K562 (cell line): ENCODE results near the gene GRIA3. TPM values are rescaled to one million over a fixed set of nuclear protein-coding genes. Genes with fewer than 3 reads are reported as not detected.

ENCODE experiments used
- ATAC-seq: fragments of 200-7000 bp; cut with Tn5 transposase; 3 replicates; pipeline ENCODE4 v1.9.1; 2020; ENCODE audit warnings: moderate library complexity
- BruUV-seq: library from RNA; stranded (reverse); fragments of 400-500 nt; replicated peaks from 2 replicates; lab custom pipeline; 2021; lab: Mats Ljungman, UMichigan
- CTCF ChIA-PET: fragments of 300-600 bp; formaldehyde crosslinking; extraction: SDS; loops from one replicate; lab custom pipeline; 2021; ENCODE audit warnings: low intra/inter-chr PET ratio; lab: Yijun Ruan, JAX
- POLR2A ChIA-PET: fragments of 300-600, 350-650 bp; sonication (Branson Sonifier 250); formaldehyde crosslinking; extraction: SDS; loops from one replicate; lab custom pipeline; 2021; ENCODE audit warnings: antibody characterized with exemption, inconsistent platforms; lab: Yijun Ruan, JAX
- DNase-seq, 4 experiments: peaks; one replicate each; pipeline versions ENCODE4 v3.0.0 to v3.0.0-alpha.2; 2011 to 2018; ENCODE audit warnings: low spot score in 3 of 4, mixed read lengths in 3 of 4; ENCODE audit errors: extremely low read depth in 1 of 4
- FAIRE-seq: peaks from 2 replicates; lab custom pipeline; 2011; peaks lifted over from hg19 to GRCh38; lab: Jason Lieb, UNC
- H2AFZ ChIP-seq: 2 replicates; pipeline ENCODE4 v1.6.0; 2011; ENCODE audit warnings: low read depth, low read length, control low read depth, inconsistent platforms
- H3K27ac ChIP-seq: fragments of 200-600 bp; 3 replicates; pipeline ENCODE4 v1.8.0; 2011; ENCODE audit warnings: low read depth, mild to moderate bottlenecking, control low read depth, inconsistent platforms, low read length, moderate library complexity, mixed read lengths; ENCODE audit errors: extremely low read depth
- H3K27me3 ChIP-seq, 2 experiments: fragments of 300-600 bp in 1 of 2; 2 replicates in 1 of 2; 3 replicates in 1 of 2; pipeline versions ENCODE4 v1.6.0 to v1.8.0; 2011; ENCODE audit warnings: inconsistent platforms in 2 of 2, low read length in 2 of 2, mild to moderate bottlenecking in 1 of 2, mixed read lengths in 1 of 2, moderate library complexity in 1 of 2; ENCODE audit not compliant: control insufficient read depth in 2 of 2, insufficient read depth in 2 of 2
- H3K36me3 ChIP-seq: fragments of 300-600 bp; 3 replicates; pipeline ENCODE4 v1.8.0; 2011; ENCODE audit warnings: mild to moderate bottlenecking, low read length, inconsistent platforms; ENCODE audit not compliant: control insufficient read depth, insufficient read depth
- H3K4me1 ChIP-seq, 2 experiments: fragments of 200-600 bp in 1 of 2; replicated peaks in 1 of 2; 2 replicates in 1 of 2; 3 replicates in 1 of 2; pipeline versions ENCODE4 v1.5.1 to v1.8.0; 2011; ENCODE audit warnings: inconsistent platforms in 2 of 2, low read length in 2 of 2, mild to moderate bottlenecking in 1 of 2, mixed read lengths in 1 of 2, moderate library complexity in 1 of 2; ENCODE audit not compliant: control insufficient read depth in 2 of 2, insufficient read depth in 2 of 2
- H3K4me2 ChIP-seq: 2 replicates; pipeline ENCODE4 v1.6.1; 2011; ENCODE audit warnings: low read length, control low read depth, inconsistent platforms, mixed read lengths; ENCODE audit not compliant: insufficient read depth
- H3K4me3 ChIP-seq: fragments of 200-600 bp; sonication (generic), shearing (Covaris generic); 2 replicates; pipeline ENCODE4 v1.5.1; 2016; ENCODE audit warnings: control low read depth, inconsistent platforms
- H3K79me2 ChIP-seq: fragments of 200-600 bp; 3 replicates; pipeline ENCODE4 v1.8.0; 2011; ENCODE audit warnings: low read length, inconsistent platforms; ENCODE audit not compliant: control insufficient read depth, insufficient read depth
- H3K9ac ChIP-seq, 2 experiments: 2 replicates each; pipeline versions ENCODE4 v1.6.0 to v1.6.1; 2011; ENCODE audit warnings: low read depth in 2 of 2, low read length in 2 of 2, control low read depth in 1 of 2, inconsistent platforms in 1 of 2, mild to moderate bottlenecking in 1 of 2, mixed read lengths in 1 of 2; ENCODE audit not compliant: insufficient read depth in 1 of 2
- H3K9me1 ChIP-seq: one replicate; pipeline ENCODE4 v1.6.0; 2011; ENCODE audit warnings: inconsistent platforms, mild to moderate bottlenecking, low read length, moderate library complexity; ENCODE audit not compliant: control insufficient read depth, insufficient read depth
- H3K9me3 ChIP-seq: replicated peaks from 2 replicates; pipeline ENCODE4 v1.5.1; 2011; ENCODE audit warnings: low read depth, low read length, inconsistent platforms; ENCODE audit not compliant: control insufficient read depth, insufficient read depth
- H4K20me1 ChIP-seq: replicated peaks from 2 replicates; pipeline ENCODE4 v1.6.1; 2011; ENCODE audit warnings: low read length, inconsistent platforms, mixed read lengths; ENCODE audit not compliant: control insufficient read depth, insufficient read depth
- HNRNPLL ChIP-seq: fragments of 200-400 bp; formaldehyde crosslinking; IDR thresholded peaks from 2 replicates; pipeline ENCODE4 v1.6.1; 2017; ENCODE audit warnings: low read length, low read depth, mild to moderate bottlenecking; ENCODE audit not compliant: poor library complexity, severe bottlenecking
- ILK ChIP-seq: fragments of 450-650 bp; IDR thresholded peaks from 2 replicates; pipeline ENCODE4 v1.6.1; 2016; ENCODE audit warnings: missing genetic modification characterization, low read depth, mild to moderate bottlenecking, missing compliant biosample characterization, moderate library complexity, borderline replicate concordance
- MCM2 ChIP-seq: fragments of 450-650 bp; IDR thresholded peaks from 2 replicates; pipeline ENCODE4 v1.6.1; 2017; ENCODE audit warnings: low read depth, mild to moderate bottlenecking
- NR2F6 ChIP-seq: fragments of 450-650 bp; formaldehyde crosslinking; IDR thresholded peaks from 2 replicates; pipeline ENCODE4 v1.4.0; 2020; ENCODE audit warnings: mild to moderate bottlenecking
- ZNF217 ChIP-seq: sonication (generic); formaldehyde crosslinking; IDR thresholded peaks from 2 replicates; pipeline ENCODE4 v1.8.0; 2022; ENCODE audit warnings: mild to moderate bottlenecking, missing genetic modification reagents
- WGBS: fragments of 100-300 bp; shearing (Covaris generic); methylation state at CpG from one replicate; pipeline ENCODE4 v1.1.6; 2016; ENCODE audit warnings: low coverage, mixed read lengths; ENCODE audit not compliant: insufficient coverage; ENCODE audit errors: missing lambda C conversion rate; 5-methylcytosine and 5-hydroxymethylcytosine counted together
- in situ Hi-C: fragments of 300-500 bp; cut with MboI; formaldehyde crosslinking; loops from 4 replicates; pipeline ENCODE4 v1.15.0; 2018; ENCODE audit warnings: inconsistent platforms, mixed read lengths
- intact Hi-C: fragments of 100-400 bp; cut with micrococcal nuclease; formaldehyde crosslinking; loops from 2 replicates; pipeline ENCODE4 v1.14.2; 2022
- polyA plus RNA-seq, 8 experiments: library from polyadenylated mRNA; depleted of rRNA in 4 of 8; stranded (reverse) in 5 of 8; unstranded in 3 of 8; fragments of >200 nt; fragmentation: Nextera tagmentation in 2 of 8; fragmentation: Illumina TruSeq in 1 of 8; extraction: Ambion mirVana in 2 of 8; extraction: Trizol in 1 of 8; gene quantifications; 2 replicates each; pipeline versions ENCODE4 v1.2.1 to v1.2.3, GENCODE V29; 2011 to 2014; ENCODE audit warnings: inconsistent platforms in 1 of 8, missing spikeins in 1 of 8
- total RNA-seq, 7 experiments: library from RNA; depleted of rRNA in 6 of 7; stranded (reverse); fragments of >200 nt in 6 of 7; fragmentation: Illumina TruSeq in 2 of 7; extraction: Trizol in 2 of 7; gene quantifications; 2 replicates each; pipeline versions ENCODE4 v1.2.1 to v1.2.3, GENCODE V29; 2011 to 2021; ENCODE audit warnings: low replicate concordance in 1 of 7
- TF ChIP-seq, protein P1 (sequence below), 3 experiments: fragments of 200-800 bp in 1 of 3; sonication (Bioruptor generic) in 1 of 3; sonication (generic) in 1 of 3; formaldehyde crosslinking in 1 of 3; IDR thresholded peaks; 2 replicates each; pipeline versions ENCODE4 v1.6.1 to v1.8.0; 2016 to 2022; ENCODE audit warnings: mild to moderate bottlenecking in 2 of 3, missing compliant biosample characterization in 2 of 3, missing genetic modification characterization in 2 of 3, missing genetic modification reagents in 1 of 3
- TF ChIP-seq, protein P2 (sequence below): fragments of 250-450 bp; sonication (Bioruptor Pico); IDR thresholded peaks from 2 replicates; pipeline ENCODE4 v1.9.0; 2021; ENCODE audit warnings: mild to moderate bottlenecking, inconsistent platforms
- TF ChIP-seq, protein P3 (sequence below): fragments of 450-650 bp; conservative IDR thresholded peaks from 2 replicates; pipeline ENCODE4 v1.6.1; 2016; ENCODE audit warnings: missing genetic modification characterization, low read depth, mild to moderate bottlenecking, control low read depth, missing compliant biosample characterization
- TF ChIP-seq, protein P4 (sequence below): IDR thresholded peaks from 2 replicates; pipeline ENCODE4 v1.6.1; 2016; ENCODE audit warnings: missing genetic modification characterization, missing compliant biosample characterization
- TF ChIP-seq, protein P5 (sequence below): fragments of 250-450 bp; sonication (Bioruptor Pico); IDR thresholded peaks from 2 replicates; pipeline ENCODE4 v1.5.0; 2021; ENCODE audit warnings: mild to moderate bottlenecking, moderate library complexity

GRIA3 gene
- total and polyA plus RNA-seq, 9 of the 15 experiments (the other 6 are each of a cell fraction or from before 2014, with no cell fraction given) = 0.10 TPM; not detected in 8

DNA sequence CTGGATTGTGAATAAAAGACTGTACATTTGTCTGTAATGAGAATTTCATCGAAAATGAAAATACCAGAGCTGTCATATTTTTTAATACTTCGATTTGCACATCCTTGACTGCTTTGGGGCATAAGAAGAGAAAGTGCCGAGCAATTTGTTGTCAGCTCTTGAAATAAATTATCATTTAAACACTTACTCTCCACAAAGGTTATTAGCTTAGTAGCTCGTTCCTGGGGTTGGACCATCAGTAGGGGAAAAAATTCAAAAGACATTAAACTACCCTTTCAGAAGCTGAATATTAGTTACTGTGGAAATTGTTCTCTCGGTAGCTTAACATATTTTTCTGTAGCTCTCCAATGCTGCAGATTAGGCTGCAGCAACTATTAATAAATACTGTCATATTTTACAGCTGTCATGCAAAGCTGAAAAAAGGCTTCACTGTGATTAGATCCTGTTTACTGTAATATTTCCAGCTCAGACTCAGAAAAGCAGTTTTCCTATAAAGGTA, 76.9 kb downstream of the GRIA3 start:
- no peaks in the 10 kb centered on the region for H3K79me2 ChIP-seq
- H3K36me3 ChIP-seq = no peaks in the 10 kb centered on the region
- no peaks in the 10 kb centered on the region for H3K9me3 ChIP-seq
- no peak for TF ChIP-seq NR2F6 (CRISPR knock-in tag)
- TF ChIP-seq, protein P1, sequence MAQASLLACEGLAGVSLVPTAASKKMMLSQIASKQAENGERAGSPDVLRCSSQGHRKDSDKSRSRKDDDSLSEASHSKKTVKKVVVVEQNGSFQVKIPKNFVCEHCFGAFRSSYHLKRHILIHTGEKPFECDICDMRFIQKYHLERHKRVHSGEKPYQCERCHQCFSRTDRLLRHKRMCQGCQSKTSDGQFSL (CRISPR knock-in tag; IDR thresholded peaks at IDR 0.05) = no peak
- TF ChIP-seq, protein P1 (tag; IDR thresholded peaks at IDR 0.05) = no peak
- TF ChIP-seq, protein P2, sequence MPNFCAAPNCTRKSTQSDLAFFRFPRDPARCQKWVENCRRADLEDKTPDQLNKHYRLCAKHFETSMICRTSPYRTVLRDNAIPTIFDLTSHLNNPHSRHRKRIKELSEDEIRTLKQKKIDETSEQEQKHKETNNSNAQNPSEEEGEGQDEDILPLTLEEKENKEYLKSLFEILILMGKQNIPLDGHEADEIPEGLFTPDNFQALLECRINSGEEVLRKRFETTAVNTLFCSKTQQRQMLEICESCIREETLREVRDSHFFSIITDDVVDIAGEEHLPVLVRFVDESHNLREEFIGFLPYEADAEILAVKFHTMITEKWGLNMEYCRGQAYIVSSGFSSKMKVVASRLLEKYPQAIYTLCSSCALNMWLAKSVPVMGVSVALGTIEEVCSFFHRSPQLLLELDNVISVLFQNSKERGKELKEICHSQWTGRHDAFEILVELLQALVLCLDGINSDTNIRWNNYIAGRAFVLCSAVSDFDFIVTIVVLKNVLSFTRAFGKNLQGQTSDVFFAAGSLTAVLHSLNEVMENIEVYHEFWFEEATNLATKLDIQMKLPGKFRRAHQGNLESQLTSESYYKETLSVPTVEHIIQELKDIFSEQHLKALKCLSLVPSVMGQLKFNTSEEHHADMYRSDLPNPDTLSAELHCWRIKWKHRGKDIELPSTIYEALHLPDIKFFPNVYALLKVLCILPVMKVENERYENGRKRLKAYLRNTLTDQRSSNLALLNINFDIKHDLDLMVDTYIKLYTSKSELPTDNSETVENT (CRISPR knock-in tag) = no peak
- no peak for TF ChIP-seq HNRNPLL
- no peak for TF ChIP-seq MCM2
- TF ChIP-seq, protein P3, sequence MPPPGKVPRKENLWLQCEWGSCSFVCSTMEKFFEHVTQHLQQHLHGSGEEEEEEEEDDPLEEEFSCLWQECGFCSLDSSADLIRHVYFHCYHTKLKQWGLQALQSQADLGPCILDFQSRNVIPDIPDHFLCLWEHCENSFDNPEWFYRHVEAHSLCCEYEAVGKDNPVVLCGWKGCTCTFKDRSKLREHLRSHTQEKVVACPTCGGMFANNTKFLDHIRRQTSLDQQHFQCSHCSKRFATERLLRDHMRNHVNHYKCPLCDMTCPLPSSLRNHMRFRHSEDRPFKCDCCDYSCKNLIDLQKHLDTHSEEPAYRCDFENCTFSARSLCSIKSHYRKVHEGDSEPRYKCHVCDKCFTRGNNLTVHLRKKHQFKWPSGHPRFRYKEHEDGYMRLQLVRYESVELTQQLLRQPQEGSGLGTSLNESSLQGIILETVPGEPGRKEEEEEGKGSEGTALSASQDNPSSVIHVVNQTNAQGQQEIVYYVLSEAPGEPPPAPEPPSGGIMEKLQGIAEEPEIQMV = no peak
- TF ChIP-seq ILK (tag) = no peak
- TF ChIP-seq, protein P4, sequence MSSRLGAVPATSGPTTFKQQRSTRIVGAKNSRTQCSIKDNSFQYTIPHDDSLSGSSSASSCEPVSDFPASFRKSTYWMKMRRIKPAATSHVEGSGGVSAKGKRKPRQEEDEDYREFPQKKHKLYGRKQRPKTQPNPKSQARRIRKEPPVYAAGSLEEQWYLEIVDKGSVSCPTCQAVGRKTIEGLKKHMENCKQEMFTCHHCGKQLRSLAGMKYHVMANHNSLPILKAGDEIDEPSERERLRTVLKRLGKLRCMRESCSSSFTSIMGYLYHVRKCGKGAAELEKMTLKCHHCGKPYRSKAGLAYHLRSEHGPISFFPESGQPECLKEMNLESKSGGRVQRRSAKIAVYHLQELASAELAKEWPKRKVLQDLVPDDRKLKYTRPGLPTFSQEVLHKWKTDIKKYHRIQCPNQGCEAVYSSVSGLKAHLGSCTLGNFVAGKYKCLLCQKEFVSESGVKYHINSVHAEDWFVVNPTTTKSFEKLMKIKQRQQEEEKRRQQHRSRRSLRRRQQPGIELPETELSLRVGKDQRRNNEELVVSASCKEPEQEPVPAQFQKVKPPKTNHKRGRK (tag) = no peak
- no peak for TF ChIP-seq ZNF217 (CRISPR knock-in tag)
- TF ChIP-seq, protein P5, sequence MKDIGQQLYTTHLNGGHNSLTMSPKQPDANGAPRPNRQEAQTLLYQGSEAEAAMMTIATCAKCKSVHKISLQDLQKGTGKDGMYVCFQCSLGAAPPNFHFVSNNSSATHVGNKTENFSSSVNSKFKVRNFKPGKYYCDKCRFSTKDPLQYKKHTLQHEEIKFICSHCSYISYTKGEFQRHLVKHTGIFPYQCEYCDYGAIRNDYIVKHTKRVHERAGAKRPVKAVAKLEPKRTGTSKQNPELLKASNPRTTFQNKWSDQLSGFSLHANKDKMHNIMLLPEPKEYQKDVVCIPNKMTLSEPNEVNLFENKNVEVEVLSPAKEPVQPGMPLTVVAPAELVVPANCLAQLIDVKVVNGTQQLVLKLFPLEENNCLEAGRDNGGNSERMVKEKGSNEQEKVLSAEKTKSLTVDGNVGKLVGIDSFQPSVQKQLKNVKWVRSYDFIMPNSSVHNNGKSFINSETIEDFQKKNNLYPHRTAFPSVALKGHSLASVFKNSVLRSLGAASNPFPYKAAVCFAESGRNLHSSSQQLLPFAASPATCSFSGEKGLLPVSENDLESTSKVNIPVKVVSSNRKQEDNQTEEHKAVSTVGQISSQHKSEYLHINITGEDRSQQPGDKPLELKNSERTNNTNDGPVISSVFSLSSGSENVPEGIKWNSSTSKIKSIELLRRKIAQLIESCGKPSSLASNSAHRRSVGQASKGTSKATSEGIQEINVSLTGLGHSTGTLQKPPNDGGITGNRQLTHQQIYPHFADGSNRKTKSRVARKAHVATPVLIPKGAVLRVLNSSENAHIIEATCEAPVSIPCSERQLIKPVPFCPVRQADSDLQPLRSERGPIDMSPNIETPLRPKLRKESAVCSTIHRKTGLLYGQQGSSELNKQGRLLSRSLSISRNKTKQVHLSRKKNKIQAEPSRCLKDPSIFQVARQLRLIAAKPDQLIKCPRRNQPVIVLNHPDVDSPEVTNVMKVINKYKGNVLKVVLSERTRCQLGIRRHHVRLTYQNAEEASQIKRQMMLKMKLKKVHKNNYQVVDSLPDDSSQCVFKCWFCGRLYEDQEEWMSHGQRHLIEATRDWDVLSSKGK (CRISPR knock-in tag) = no peak
- no peak overlapping the region for H3K27ac ChIP-seq
- ATAC-seq = no peak
- no peak overlapping the region for H2AFZ ChIP-seq
- in situ Hi-C loops (no loop called here), intact Hi-C loops (no loop called here)
- H3K4me2 ChIP-seq = no peak overlapping the region
- no peak overlapping the region for H3K4me3 ChIP-seq
- POLR2A ChIA-PET = no interaction called here
- no peaks in the 10 kb centered on the region for H3K4me1 ChIP-seq
- no TSS peak for BruUV-seq
- FAIRE-seq = no peak
- no peaks in the 10 kb centered on the region for H4K20me1 ChIP-seq
- CTCF ChIA-PET = no interaction called here
- no peaks in the 10 kb centered on the region for H3K27me3 ChIP-seq
- DNase-seq = no peak
- no peaks in the 10 kb centered on the region for H3K9me1 ChIP-seq
- H3K9ac ChIP-seq = no peak overlapping the region
- WGBS = 0% methylated on average over 5 of the region's 5 CpGs
